GM18505 (cell line): Measurements from ENCODE around the gene CPVL.
"Not testable (repeated sequence)": the region's sequence is repeated elsewhere in the genome, so short reads cannot be mapped to it uniquely, and the experiment has no call there.

Experiments
- ATAC-seq: cut with Tn5 transposase; IDR thresholded peaks from one replicate; pipeline ENCODE4 v1.9.1; 2021; ENCODE audit not compliant: unreplicated experiment
- POLR2A ChIP-seq: IDR thresholded peaks from 4 replicates; pipeline ENCODE4 v1.6.1; 2011; ENCODE audit warnings: borderline replicate concordance; ENCODE audit not compliant: insufficient read depth, insufficient read length; ENCODE audit errors: extremely low read depth

Gene CPVL

GRCh38 chr7:29100924-29101323, 45.4 kb downstream of the CPVL start:
- TF ChIP-seq POLR2A, result no peak
- no peak for ATAC-seq

- ATAC-seq, result no peak
Measured at GRCh38 chr7:29099896-29100847, 46.2 kb downstream of the CPVL start.

GRCh38 chr7:29096446-29096730, 49.9 kb downstream of the CPVL start:
- no peak for ATAC-seq
- no peak for TF ChIP-seq POLR2A

More at GRCh38 chr7:29099896-29100847, 46.2 kb downstream of the CPVL start:
- TF ChIP-seq POLR2A, result no peak

GRCh38 chr7:29095631-29096445, 50.5 kb downstream of the CPVL start:
- no peak for TF ChIP-seq POLR2A
- no peak for ATAC-seq

- ATAC-seq, result not testable (repeated sequence)
Measured at GRCh38 chr7:29093091-29093490, 53.2 kb downstream of the CPVL start.

- ATAC-seq, result no peak
Measured at GRCh38 chr7:29091715-29092114, 54.6 kb downstream of the CPVL start.

GRCh38 chr7:29090836-29091601, 55.3 kb downstream of the CPVL start:
- no peak for ATAC-seq
- TF ChIP-seq POLR2A, result no peak

More at GRCh38 chr7:29091715-29092114, 54.6 kb downstream of the CPVL start:
- no peak for TF ChIP-seq POLR2A

- no peak for TF ChIP-seq POLR2A
Measured at GRCh38 chr7:29090151-29090805, 56.1 kb downstream of the CPVL start.

GRCh38 chr7:29087840-29088170, 58.5 kb downstream of the CPVL start:
- ATAC-seq, result no peak
- TF ChIP-seq POLR2A, result no peak

More at GRCh38 chr7:29090151-29090805, 56.1 kb downstream of the CPVL start:
- ATAC-seq, result no peak

GRCh38 chr7:29086545-29086944, 59.8 kb downstream of the CPVL start:
- ATAC-seq, result no peak
- TF ChIP-seq POLR2A, result no peak

GRCh38 chr7:29084832-29085231, 61.5 kb downstream of the CPVL start:
- no peak for TF ChIP-seq POLR2A
- ATAC-seq, result peak; percentile 76

- ATAC-seq, result no peak
- no peak for TF ChIP-seq POLR2A
Measured at GRCh38 chr7:29080803-29081202, 65.5 kb downstream of the CPVL start.
